ENCODE measurements around the gene PLXNA2.

Gene PLXNA2

GRCh38 chr1:208039536-208040332, 204.4 kb downstream of the PLXNA2 start:
- no peak for DNase-seq

DNA sequence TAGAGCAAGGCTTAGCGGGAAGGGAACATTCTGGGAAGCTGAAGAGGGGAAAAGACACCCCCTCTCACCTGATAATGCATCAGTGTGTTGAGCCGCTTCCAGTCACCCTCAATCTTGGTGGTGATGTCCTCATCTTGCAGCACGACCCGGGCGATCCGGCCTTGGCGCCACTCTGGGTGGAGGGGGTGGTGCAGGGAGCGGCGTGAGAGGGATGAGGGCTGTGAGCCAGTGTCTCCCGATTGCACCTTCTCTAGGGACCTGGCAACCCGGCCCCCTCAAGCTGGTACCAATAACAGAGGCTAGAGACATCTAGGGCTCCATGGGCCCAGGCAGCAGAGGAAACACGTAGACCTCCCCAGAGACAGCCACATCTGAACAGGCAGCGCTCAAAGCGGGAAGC, 205.9 kb downstream of the PLXNA2 start:
- no peak for DNase-seq

DNA sequence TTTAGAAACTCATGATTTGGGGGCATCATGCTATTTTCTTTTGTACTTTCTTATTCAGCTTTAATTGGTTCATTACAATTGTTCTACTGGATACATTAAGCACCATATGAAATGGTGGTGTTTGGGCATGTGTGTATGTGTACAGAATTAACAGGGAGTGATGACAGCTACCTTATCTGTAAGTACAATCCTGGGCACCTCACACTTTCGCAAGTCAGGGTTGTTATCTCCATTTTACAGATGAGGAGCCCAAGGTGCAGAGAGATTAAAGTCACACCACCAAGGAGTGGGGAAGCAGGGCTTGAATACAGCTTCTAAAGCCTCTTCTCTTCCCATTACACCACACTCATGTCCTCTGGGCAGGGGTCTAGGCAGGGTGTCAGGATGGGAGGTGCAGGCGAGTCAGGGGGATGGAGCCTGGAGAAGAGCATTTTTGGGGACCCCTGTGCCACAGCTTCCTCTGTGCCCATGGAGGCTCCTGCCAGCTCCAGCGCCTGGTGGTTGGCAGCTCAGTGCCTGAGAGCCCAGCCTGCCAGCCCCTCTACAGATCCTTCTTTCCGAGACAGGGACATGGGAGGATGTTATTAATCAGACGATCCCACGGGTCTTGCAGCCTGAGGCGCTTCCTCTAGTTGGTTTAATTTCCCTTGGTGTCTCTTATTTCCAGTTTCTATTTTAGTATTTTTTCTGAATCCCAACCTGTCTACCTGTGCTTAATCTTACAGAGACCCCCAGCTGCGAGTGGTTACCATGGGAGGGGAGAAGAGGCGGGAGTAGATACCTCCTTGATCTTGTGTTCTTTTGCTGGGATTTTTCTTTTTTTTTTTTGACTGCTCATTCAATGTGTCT, 207.0 kb downstream of the PLXNA2 start:
- no peak for DNase-seq

- no peak for DNase-seq
Measured at GRCh38 chr1:208036106-208036808, 207.9 kb downstream of the PLXNA2 start.

DNA sequence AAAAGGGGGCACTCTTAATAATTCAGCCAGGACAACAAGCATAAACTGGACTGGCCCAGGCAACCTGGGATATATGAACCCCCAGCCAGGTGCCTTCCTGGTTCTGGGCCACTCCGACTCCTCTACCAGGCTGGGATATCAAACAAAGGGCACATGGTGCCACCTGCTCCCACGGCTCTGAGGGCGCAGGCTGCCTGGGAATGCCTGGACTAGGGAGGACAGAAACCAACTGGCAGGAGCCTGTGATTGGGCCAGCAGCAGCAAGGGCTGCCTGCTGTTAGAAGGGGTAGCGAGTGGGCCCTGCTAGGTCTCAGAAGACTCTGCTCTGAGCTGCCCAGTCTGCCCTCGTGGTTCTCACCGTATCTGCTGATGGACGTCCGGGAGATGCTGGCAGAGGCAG, 210.0 kb downstream of the PLXNA2 start:
- DNase-seq = no peak

DNA sequence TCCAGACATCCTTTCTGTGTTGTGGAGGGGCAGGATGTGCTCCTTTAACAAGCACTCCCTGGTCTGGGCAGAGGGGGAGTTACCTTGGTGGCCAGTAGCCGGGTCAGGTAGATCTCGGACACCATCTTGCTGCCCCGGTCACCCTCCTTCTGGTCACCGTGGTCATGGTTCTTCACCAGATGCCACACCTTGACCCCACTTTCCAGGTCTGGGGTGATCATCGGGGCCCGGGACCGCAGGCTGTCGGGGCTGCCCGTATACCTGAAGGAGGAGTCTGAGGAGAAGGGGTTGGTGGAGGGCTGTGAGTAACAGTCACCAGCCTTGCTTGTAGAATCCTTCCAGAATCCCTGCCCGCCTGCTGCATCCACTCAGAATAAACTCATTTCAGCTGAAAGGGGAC, 210.9 kb downstream of the PLXNA2 start:
- DNase-seq = no peak

GRCh38 chr1:208031932-208032320, 212.3 kb downstream of the PLXNA2 start:
- no peak for DNase-seq

- no peak for DNase-seq
Measured at GRCh38 chr1:208031316-208031931, 212.8 kb downstream of the PLXNA2 start.

DNA sequence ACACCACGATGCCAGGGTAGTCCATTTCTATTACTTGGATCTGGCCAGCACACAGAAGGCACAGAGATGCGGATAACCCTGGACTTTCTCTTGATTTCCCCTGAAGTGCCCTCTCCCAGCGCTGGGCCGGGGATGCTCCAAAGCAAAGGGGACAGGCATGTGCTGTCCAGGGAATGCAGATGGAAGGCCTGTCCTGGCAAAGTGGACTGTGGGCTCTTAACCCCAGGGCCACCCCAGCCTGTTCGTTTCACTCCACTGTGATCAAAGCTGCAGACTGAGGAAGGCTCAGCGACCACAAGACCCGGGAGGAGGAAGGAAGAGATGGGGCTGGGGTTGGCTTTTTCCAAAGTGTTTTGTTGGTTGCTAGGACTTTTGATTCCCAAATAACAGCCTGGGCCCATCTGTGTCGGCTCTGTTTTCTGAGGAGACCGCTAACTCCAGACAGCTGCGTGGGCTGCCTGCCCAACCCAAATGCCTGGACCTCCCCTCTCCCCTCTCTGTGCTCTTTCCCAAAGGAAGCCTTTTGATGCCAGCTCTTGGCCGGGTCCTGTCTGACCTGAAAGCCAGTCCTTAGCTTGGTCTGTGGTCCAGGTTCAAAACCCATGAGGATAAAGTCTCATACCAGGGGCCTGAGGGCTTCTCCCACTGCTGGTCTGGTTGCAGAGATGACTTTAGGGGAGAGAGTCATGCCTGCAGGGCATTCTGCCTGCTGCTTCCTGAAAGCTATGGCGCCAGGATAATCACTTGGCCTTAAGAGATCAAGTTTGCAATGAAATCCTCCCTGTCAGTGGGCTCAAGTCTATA, 213.7 kb downstream of the PLXNA2 start:
- DNase-seq = no peak

DNA sequence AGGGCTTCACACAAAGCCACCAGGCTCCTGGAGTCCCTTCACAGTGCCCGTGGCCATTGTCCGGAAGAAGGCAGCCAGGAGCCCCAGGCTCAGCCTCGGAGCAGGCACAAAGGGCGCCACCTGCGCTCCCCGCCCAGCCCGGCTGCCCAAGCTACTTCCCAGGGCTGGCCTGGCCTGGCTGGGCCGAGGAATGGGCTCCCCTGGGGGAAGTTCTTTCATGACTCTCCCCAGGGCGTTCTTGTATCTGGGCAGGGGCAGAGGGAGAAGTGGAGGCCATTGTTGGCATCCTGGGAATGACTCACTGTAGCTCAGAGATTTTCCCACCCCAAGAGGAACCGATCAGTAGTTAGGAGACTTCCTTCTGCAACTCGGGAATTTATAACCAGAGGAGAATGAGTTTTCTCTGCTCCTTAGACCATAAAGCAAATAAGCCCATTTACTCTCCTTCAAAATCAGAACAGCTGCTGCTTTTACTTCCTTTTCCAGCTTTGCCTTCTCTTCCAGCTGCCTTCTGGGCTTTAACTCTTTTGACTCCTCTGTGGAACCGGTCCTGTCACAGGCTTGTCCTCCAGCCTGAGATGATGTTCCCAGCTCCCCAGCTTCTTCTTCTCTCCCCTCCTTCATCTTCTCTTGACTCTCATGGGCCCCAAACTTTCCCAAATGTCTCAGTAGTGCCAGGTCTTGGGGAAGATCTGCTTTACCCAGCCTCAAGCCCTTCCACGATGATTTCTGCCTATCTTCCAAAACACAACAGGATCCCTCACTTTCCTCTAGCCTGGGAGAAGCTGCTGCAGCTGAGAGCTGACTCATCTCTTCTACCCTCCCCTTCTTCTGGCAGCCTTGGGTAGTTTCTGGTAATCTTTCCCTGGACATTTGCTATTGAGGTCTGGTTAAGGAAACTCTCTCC, 214.6 kb downstream of the PLXNA2 start:
- DNase-seq = no peak

- no peak for DNase-seq
Measured at GRCh38 chr1:208028526-208028925, 215.7 kb downstream of the PLXNA2 start.

GRCh38 chr1:208027861-208028260, 216.3 kb downstream of the PLXNA2 start:
- DNase-seq = no peak

GRCh38 chr1:208026880-208027438, 217.2 kb downstream of the PLXNA2 start:
- DNase-seq = no peak

- no peak for DNase-seq
Measured at GRCh38 chr1:208025031-208025430, 219.2 kb downstream of the PLXNA2 start.

GRCh38 chr1:208024406-208024805, 219.8 kb downstream of the PLXNA2 start:
- no peak for DNase-seq

DNA sequence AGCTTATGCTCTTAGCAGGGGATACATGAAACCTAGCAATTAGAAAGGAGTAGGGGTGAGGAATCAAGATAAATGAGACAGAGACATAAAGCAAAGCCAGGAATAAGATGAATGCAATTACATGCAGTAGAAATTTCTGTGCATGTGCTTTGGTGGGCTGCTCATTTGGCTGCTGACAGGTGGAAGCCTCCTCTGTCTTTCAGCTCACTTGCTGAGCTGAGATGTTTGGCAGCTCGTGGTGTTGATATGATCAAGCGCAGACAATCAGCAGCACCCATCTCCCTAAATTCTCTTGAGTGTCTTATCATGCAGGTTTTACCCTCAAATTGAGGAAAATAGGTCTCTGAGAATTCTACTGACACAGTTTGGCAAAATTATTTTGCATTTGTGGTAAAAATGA, 224.9 kb downstream of the PLXNA2 start:
- DNase-seq = no peak

DNA sequence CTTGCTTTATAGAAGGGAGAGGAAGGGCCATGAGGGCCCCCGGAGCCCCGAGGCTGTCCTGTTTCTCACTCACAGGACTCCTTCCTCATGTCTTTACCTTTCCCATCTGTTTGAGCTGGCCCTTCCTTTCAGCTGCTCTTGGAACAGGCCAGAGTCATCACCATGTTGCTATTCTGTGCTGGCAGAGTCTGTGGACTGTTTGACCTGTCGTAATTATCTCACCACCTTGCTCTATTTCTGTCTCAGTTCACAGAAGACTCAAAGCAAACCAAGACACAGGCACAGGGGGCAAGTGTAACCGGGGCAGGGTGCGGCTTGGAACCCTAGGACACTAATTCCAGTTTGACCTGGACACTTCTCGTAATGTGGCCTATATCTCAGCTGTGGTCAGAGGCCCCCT, 228.9 kb downstream of the PLXNA2 start:
- DNase-seq = no peak

DNA sequence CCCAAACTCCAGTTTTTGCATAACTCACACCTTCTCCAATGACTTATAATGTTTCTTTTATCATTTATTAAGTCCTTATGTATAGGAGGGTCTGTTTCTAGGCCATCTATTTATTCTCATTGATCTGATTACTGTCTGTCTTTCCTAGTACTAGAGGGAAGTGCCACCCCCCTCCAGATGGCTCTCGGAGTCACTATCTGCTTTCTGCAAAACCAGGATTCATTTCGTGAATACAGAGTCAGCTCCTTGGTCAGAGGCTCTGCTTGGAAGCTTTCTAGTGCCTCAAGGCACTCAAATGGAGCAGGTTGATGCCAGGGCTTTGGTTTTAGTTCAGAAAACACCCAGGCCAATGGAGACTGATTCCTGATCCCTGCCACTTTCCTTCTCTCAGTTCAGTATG, 231.0 kb downstream of the PLXNA2 start:
- DNase-seq = no peak

DNA sequence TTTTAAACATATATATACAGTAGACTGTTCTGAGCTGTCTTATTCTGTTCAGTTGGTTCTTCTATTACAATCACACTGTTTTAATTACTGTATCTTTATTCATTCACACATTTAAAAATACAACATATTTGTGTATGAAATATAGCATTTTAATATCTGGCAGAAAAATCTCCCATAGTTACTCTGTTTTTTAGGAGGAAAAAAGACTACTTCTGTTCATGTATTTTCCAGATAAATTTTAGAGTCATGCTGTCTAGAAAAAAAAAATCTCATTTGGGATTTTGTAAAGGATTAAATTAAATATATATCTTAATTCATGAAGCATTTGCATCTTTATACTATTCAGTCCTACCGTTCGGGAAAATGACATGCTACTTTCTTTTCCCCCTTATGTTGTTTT, 231.5 kb downstream of the PLXNA2 start:
- DNase-seq = no peak

- DNase-seq = no peak
Measured at GRCh38 chr1:208010487-208011071, 233.6 kb downstream of the PLXNA2 start.
